NCI-H82 treated with DMSO at 0.1 percent for 48 hours (cell line): ENCODE measurements around the gene PSMB5.

Source experiments
- DNase-seq: peaks from one replicate; lab custom pipeline; 2025; ENCODE audit not compliant: unreplicated experiment; lab: John Stamatoyannopoulos, UW

PSMB5 gene

DNA sequence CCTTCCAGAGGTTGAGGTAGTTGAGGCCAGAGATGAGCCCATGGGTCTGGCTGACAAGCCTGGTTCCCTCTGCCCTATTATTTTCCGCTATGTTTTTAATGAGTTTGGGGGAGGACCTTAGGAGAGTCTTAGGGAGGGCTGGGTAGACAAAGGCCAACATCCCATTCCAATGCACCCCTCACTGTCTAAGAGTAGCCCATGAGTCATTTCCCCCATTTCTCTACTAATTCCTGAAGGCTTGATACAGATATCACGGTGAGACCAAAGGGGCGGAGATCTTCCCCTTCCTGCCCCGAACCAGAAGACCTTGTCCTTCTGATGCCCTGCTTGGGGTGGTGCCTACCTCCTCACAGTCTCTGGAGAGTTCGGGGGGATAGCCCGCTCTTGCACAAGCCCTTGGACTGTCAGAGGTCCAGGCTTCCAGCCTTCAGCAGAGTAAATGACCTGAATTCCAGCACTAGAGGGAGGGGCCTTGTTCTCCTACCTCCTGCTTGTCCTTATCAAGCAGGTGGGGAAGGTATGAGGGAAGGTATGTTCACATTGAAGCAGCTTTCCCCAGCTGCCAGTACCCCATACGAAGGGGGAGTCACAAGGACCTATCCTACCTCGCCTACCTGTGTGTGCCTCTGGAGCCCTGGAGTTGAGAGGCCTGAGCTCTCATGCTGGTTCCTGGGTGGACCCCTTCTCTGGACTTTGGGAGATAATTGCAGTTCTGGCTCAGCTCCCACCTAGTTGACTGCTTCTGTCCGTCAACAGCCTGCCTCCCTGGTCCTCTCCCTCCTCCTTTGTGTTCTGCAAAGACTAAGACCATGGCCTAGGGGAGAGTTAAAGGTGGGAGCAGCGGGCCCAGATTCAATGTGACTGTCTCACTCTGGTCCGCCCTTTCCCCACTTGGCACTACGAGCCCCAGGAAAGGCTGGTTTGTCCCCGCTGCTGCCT, 11.0 kb upstream of the PSMB5 start:
- no peak for DNase-seq

DNA sequence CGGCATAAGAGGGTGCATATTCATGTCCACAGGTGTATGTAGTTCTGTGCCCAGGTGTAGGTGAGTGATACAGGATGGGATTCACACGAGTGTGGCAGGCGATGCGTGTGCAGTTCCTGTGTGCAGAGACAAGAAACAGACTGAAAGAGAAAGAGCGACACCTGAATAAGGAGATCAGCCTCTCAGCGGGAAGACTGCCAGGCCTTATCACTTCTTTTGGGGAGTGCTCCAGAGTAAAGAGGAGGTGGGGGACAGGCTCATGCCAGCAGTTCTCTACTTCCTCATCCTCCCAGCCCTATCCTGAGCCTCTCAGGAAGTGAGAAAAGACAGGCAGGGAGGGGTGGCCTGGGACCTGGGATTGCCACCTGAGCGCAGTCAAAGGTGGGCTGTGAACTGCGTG, 10.1 kb upstream of the PSMB5 start:
- DNase-seq, result no peak

DNA sequence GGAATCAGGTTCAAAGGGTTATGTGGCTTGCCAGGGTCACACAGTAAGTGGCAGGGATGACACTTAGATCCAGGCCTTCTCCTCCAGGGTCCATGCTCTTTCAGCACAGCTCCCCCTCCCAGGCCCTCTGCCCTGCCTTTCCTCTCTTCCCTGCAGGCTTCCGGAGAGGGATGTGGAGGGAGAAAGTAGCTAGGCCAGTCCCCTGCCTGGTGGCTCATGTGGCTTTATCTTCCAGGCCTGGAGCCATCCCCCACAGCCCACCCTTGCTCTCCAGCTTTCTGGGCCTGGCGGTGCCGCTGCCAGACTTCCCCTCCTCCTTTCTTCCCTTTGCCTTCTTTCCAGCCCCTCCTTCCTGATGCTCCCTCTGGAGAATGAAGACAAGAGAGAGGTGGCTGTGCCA, 9.1 kb upstream of the PSMB5 start:
- DNase-seq, result no peak

DNA sequence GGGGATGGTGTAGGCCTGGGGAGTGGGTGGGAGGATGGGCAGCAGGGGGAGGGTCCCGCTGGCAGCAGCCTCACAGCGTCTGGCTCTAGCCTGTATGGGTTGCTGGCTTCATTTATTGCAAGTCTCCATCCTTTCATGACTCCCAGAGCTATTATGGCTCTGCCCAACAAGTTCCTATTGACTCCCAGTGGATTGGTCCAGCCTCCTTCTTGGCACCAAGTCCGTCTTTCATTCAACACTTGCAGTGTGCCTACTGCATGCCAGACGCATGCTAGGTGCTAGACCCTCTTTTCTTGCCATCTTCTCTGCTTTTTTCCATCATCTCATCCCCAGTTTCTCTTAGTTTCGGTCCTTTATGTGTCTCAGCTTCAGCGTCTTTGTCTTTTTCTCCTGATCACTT, 8.4 kb upstream of the PSMB5 start:
- DNase-seq, result no peak

DNA sequence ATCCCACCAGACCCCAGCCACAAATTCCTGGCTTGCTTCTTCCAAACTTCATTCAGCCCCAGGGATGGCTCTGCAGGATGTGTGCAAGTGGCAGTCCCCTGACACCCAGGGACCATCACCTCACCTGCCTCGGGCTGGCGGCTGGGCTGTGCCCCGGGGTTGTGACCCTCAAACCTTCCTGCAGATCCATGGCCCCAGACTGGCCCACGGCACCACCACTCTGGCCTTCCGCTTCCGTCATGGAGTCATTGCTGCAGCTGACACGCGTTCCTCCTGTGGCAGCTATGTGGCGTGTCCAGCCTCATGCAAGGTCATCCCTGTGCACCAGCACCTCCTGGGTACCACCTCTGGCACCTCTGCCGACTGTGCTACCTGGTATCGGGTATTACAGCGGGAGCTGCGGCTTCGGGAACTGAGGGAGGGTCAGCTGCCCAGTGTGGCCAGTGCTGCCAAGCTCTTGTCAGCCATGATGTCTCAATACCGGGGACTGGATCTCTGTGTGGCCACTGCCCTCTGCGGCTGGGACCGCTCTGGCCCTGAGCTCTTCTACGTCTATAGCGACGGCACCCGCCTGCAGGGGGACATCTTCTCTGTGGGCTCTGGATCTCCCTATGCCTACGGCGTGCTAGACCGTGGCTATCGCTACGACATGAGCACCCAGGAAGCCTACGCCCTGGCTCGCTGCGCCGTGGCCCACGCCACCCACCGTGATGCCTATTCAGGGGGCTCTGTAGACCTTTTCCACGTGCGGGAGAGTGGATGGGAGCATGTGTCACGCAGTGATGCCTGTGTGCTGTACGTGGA, 7.7 kb upstream of the PSMB5 start, which contains the start of gene PSMB11:
Gene PSMB11, plus strand, starts transcription at position 51 of the 804 bp plus-strand sequence. Its CDS starts 14 bp downstream, at position 65.
- DNase-seq, result no peak

DNA sequence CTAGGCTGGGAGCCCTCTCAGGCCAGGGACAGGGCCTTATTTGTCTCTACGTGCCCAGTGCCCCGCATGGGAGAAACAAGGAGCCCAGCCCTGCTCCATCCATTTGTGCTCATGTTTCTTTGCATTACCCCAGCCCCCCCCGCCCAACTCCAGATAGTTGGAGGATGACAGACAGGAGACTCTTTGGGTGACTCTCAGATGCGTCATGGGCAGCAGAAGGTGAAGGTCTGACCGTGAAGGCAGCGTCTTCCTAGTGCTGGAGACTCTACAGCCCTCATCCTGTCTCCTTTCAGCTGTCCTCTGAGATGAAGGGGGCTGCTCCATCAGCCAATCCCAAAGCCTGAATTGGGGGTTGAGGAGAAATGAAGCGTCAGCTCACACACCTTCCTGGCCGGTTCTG, 7.0 kb upstream of the PSMB5 start:
- no peak for DNase-seq

DNA sequence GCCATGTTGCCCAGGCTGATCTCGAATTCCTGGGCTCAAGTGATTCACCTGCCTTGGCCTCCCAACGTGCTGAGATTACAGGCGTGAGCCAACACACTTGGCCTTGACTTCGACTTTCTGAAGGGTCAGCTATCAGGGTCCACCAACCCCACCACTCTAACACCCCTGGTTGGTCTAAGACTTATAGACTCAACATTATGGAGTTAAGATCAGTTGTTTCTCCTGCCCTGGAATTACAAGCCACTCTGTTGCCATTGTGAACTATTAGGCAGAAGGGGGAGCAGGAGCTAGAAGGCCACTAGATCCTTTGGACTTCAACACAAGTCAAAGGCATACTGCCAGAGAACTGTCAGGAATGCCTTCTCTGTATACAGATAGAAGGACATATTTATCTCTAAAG, 5.4 kb upstream of the PSMB5 start:
- DNase-seq, result no peak

DNA sequence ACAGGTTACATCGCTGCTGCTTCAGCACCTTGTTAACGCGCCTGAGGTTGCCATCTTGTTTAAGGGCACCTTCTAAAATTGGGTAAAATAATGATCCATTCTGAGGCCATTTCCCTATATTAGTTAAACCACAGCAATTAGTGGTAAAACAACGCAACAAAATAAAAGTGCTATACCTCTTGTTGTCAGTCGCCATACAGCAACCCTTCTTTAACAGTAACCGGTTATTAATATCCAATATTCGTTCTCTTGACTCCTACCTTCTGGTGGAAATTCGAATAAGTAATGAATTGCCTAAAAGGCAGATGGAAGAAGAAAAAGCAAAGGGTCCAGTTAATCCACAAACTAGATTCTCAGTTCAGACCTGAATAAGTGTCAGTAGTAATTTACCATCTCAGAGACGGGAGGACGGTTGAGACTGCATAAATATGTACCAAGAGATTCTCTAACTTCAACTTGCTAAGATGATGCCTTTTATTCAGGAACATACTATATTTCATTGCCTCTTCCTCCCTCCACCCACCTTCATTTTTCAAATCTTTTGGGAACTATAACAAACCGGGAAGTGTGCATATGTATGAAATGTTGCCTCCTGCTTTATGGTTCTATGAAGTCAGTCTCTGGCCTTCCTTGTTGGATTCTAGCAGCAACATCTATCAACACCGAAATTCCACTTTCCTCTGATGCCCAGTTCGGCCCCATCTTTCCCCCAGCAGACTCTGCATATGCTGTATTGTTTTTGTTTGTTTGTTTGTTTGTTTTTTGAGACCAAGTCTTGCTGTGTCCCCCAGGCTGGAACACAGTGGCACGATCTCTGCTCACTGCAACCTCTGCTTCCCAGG, 824 bp upstream of the PSMB5 start:
- no peak for DNase-seq

DNA sequence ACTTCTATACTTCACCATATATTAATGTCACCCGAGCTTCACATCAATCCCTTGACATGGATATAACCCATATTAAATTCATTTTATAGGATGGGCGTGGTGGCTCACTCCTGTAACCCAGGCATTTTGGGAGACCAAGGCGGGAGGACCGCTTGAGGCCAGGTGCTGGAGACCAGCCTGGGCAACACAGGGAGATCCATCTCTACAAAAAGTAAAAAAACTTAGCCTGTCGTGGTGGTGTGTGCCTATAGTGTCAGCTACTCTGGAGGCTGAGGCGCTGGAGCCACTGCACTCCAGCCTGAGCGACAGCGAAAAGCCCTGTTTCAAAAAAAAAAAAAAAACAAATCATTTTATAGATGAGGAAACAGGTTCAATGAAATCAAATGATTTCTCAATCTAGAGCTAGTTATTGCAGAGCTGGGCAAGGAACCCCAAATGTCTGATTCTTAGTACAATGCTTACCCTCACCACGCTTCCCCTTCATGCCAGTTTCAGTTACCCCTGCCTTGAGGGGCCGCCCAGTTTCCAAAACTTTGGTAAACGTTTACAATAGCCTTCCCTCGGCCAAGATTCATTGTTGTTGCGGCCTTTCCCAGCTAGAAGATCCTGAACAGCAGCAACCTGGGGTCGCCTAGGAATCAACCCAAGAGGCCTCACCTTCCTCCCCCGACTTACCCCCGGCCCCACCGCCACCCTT, 751 bp downstream of the PSMB5 start:
- no peak for DNase-seq

DNA sequence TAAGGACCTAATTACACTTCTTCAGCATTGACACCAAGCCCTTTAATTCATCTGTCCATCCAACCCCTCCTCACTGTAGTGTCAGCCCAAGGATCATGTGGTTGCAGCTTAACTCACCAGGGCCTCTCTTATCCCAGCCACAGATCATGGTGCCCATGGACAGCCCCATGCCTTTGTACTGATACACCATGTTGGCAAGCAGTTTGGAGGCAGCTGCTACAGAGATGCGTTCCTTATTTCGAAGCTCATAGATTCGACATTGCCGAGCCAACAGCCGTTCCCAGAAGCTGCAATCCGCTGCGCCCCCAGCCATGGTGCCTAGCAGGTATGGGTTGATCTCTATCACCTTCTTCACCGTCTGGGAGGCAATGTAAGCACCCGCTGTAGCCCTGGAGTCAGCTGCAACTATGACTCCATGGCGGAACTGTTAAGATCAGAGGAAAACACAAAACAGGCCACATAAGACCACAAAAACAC, 1.4 kb downstream of the PSMB5 start:
- no peak for DNase-seq

DNA sequence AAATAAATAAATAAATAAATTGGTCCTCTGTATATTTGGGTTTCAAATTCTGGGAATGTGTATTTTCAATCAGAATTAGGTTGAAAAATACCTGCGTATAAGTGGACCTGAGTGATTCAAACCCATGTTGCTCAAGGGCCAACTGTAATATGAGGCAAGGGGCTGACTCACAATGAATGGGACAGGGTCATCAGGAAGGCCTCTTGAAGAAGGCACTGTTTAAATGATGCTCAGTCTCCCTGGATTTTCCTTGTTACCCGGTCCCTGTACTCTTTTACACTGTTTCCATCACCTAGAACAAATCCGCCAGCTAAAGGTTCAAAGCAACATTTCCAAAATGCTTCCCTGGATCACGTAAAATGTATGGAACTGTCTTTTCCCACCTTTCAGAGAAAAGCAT, 3.8 kb downstream of the PSMB5 start:
- DNase-seq, result no peak

DNA sequence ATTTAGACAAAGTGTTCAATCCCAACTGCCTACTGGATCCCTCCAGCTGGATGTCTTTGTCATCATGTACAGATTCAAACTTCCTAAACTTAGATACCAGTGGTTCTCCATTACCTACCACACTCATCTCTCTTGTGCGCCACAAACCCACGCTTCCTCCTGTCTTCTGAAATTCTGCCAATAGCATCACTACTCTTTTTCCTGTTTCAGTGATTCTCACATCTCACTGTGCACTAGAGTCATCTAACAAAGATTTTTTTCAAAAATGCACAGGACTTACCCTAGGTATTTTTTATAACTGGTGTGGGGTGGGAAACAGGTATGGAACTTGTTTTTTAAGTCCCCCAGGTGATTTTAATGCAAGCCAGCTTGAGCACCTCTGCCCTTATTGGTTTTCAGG, 5.9 kb downstream of the PSMB5 start:
- DNase-seq, result no peak

DNA sequence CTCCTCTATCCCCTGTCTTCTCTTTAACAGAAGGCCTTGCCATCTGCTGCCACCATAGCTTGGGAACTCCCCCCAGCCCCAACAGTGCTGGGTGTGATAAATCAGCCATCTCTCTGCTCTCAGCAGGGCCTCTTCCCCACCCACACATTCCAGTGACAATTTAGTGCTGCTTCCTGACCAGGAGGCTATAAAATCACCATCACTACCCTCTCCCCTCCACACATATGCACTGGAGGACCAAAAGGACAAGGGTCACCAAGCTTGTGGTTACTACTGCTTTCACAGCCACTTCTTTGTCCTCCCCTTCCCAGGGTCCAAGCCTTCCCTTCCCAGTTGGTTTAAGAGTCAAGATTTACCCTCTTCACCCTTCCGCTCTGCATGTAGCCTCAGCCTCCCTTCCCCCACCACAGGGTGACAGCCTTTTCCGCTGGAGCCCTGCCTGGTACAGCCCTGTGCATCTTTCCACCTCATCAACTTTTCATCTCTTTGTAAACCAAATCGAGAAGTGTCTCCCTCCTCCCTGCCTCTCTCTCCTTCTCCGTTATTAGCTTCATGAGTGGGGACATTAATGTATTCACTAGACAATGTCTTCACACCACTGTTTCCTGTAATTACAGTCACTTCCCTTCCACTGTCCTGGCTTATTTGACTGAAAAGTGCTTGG, 9.4 kb downstream of the PSMB5 start:
- DNase-seq, result peak; percentile 93

DNA sequence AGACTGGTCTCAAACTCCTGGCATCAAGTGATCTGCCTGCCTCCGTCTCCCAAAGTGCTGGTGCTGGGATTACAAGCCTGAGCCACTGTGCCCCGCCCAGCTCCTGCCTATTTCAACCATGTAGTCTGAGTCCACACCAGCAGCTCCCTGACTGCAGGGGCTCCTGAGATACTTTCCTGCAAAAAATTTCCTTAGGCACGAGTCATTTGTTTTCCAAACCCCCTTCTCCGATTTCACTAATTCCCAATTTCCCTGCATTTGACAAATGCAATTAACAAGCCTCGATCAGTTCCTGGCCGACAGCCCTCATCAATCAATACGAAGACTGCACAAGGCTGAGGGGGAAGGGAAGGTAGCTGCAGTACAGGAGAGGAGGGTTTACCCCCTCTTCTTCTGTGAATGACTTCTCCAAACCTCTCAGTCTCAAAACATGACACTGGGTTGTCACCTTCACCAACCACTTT, 10.1 kb downstream of the PSMB5 start:
- peak; percentile 97 for DNase-seq

DNA sequence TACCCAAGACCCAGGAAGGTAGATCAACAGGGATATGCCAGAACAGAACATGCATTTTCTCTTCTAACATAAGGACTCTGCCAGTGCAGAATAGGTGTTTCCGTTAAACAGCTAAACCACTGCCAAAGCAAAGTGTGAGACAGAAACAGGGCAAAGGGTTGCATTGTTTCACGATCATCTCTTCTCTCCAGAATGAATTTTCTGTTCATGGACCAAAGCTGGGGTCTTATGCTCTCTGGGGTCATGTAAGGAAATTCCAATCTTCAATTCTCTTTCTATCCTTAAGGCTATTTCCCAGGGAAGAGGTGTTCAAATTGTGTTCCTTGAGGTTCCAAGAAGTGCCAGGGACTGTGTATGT, 10.9 kb downstream of the PSMB5 start:
- no peak for DNase-seq

DNA sequence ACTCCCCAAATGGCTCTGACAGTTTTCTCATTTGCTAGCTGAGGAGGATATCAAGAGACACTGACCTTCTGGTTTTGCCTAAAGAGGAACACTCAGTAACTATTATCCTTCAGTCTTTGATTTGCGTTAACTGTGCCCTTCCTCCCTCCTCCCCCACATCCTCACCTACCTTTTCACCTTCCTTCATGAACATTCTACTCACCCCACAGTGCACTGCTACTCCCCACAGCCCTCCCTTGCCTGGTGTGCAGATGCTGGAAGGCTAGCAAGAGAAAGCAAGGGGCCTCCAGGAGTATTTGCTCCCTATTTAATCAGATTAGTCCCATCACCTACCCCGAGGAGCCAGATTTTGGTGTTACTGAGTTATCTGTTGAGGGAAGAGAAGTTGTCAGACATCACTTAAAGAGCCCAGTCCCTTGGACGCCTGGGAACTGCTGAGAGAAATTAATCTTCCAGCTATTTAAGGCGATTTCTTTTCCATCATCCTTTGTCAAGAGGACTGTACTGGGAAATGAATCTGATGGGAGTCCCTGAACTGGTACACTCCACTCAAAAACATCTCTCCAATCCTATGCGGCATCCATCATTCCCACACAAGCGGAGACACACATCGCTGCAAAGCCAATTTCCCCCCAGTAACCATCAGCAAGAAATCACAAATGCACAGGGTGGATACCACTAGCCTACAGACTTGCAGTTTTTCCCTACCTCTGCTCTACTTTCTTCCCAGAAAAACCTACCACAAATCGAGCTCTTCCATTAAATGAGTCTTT, 11.5 kb downstream of the PSMB5 start:
- peak; percentile 91 for DNase-seq

DNA sequence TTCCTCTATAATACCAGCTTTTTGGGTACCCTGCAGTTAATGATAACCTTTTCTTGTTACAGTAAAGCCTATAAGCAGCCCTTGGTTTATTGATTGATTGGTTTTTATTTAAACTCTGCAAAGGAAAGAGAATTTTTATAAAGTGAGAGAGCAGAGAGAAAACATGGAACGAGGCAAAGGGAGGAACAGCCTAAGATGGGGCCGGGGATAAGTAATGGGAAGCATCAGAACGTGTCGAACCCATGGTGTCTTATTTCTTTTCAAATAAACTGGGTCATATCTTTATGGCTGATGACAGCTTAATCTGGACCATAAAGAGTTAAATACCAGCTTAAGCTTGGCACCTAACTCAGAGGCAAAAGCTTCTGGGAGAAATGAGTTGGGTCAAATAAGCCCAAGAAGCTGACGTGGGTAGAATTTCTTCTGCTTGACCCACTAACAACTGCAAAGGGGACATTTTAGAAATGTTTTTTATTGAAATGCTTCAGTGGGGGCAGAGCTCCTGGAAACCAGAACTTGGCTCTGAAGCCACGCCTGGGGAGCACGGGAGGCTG, 12.7 kb downstream of the PSMB5 start:
- DNase-seq, result no peak

DNA sequence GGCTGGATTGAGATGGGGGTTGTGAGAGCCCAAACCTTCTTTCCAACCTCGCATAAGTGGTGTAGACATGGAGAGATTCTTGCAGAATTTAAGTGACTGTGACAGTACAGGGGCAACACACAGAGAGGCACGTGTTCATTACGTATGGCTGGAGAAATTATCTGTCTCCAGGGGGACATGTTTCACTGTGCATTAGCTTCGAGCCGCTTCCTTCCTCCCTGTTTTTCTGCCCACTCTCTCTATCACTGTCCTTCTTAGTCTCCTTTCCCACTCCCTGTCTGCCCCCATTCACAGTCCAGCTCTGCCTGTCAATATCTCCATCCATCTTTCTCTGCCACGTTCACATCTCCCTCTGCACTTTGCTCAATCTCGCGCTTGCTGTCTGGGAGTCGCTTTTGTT, 13.3 kb downstream of the PSMB5 start:
- no peak for DNase-seq
